Panc1 (cell line): ENCODE data around the gene FCN1. TPM values are rescaled to one million over a fixed set of nuclear protein-coding genes. Genes with fewer than 3 reads are reported as not detected.

ENCODE experiments used
- ATAC-seq: fragments of 200-7000 bp; cut with Tn5 transposase; 2 replicates; pipeline ENCODE4 v1.9.1; 2020; ENCODE audit warnings: mild to moderate bottlenecking, moderate library complexity
- BruUV-seq: library from RNA; stranded (reverse); fragments of 400-500 nt; replicated peaks from 2 replicates; lab custom pipeline; 2021; lab: Mats Ljungman, UMichigan
- CTCF ChIA-PET: fragments of 300-600 bp; sonication (Branson Sonifier 250); formaldehyde crosslinking; loops from one replicate; lab custom pipeline; 2022; ENCODE audit warnings: antibody characterized with exemption; lab: Charles Lee
- POLR2A ChIA-PET: fragments of 300-600 bp; sonication (Branson Sonifier 250); formaldehyde crosslinking; loops from one replicate; lab custom pipeline; 2022; ENCODE audit warnings: antibody characterized with exemption; lab: Charles Lee
- DNase-seq: peaks from one replicate; pipeline ENCODE4 v3.0.0-alpha.2; 2010; ENCODE audit warnings: low read depth, low spot score
- H3K27ac ChIP-seq: 2 replicates; pipeline ENCODE4 v1.5.1; 2011; ENCODE audit warnings: mild to moderate bottlenecking, low read length, inconsistent platforms
- H3K27me3 ChIP-seq: fragments of 200-500 bp; sonication (Bioruptor generic); 2 replicates; pipeline ENCODE4 v1.6.0; 2014; ENCODE audit warnings: low read length, inconsistent platforms; ENCODE audit not compliant: control insufficient read depth, insufficient read depth
- H3K36me3 ChIP-seq: fragments of 200-500 bp; sonication (Bioruptor generic); 2 replicates; pipeline ENCODE4 v1.5.1; 2014; ENCODE audit warnings: inconsistent platforms, mild to moderate bottlenecking, low read length, moderate library complexity; ENCODE audit not compliant: control insufficient read depth, insufficient read depth
- H3K4me1 ChIP-seq: 2 replicates; pipeline ENCODE4 v1.5.1; 2011; ENCODE audit warnings: inconsistent platforms, mild to moderate bottlenecking, low read length, moderate library complexity; ENCODE audit not compliant: control insufficient read depth, insufficient read depth
- H3K4me3 ChIP-seq, 2 experiments: 2 replicates each; pipeline ENCODE4 v1.5.1; 2011 to 2012; ENCODE audit warnings: low read depth in 2 of 2, low read length in 2 of 2, mild to moderate bottlenecking in 2 of 2, inconsistent platforms in 1 of 2, moderate library complexity in 1 of 2
- H3K9me3 ChIP-seq: fragments of 200-500 bp; sonication (Bioruptor generic); 2 replicates; pipeline ENCODE4 v1.5.1; 2014; ENCODE audit warnings: low read depth, mild to moderate bottlenecking, inconsistent platforms, low read length, moderate library complexity; ENCODE audit not compliant: control insufficient read depth, insufficient read depth
- POLR2AphosphoS5 ChIP-seq: IDR thresholded peaks from 2 replicates; pipeline ENCODE4 v1.6.1; 2012; ENCODE audit warnings: mild to moderate bottlenecking, low read depth, low read length, moderate library complexity
- SIN3A ChIP-seq: IDR thresholded peaks from 2 replicates; pipeline ENCODE4 v1.6.1; 2012; ENCODE audit warnings: low read depth, mild to moderate bottlenecking, low read length, moderate library complexity, borderline replicate concordance; ENCODE audit not compliant: insufficient read depth
- TCF7L2 ChIP-seq: IDR thresholded peaks from 2 replicates; pipeline ENCODE4 v1.6.1; 2011; ENCODE audit warnings: mild to moderate bottlenecking, low read depth, low read length, inconsistent platforms
- in situ Hi-C: cut with HindIII; loops from 2 replicates; pipeline ENCODE4 v1.10.0; 2016; ENCODE audit warnings: low sequenced_read_pairs, low pct_unique_long_range_greater_than_20kb
- intact Hi-C: fragments of 100-400 bp; cut with micrococcal nuclease; formaldehyde crosslinking; loops from one replicate; pipeline ENCODE4 v1.10.0; 2022; ENCODE audit not compliant: unreplicated experiment
- total RNA-seq: library from RNA; stranded (reverse); gene quantifications from one replicate; pipeline ENCODE4 v1.2.1, GENCODE V29; 2021; ENCODE audit not compliant: unreplicated experiment
- TF ChIP-seq, protein P1 (sequence below), 2 experiments: IDR thresholded peaks; 2 replicates each; pipeline ENCODE4 v1.6.1; 2011 to 2012; ENCODE audit warnings: low read depth in 2 of 2, control low read depth in 1 of 2, low read length in 1 of 2, mild to moderate bottlenecking in 1 of 2, moderate library complexity in 1 of 2; ENCODE audit not compliant: insufficient read depth in 1 of 2
- TF ChIP-seq, protein P2 (sequence below): fragments of 450-650 bp; IDR thresholded peaks from 2 replicates; pipeline ENCODE4 v1.5.1; 2017; ENCODE audit warnings: mild to moderate bottlenecking

Gene FCN1
- total RNA-seq, 1 experiment from 2014 or later = not detected

DNA sequence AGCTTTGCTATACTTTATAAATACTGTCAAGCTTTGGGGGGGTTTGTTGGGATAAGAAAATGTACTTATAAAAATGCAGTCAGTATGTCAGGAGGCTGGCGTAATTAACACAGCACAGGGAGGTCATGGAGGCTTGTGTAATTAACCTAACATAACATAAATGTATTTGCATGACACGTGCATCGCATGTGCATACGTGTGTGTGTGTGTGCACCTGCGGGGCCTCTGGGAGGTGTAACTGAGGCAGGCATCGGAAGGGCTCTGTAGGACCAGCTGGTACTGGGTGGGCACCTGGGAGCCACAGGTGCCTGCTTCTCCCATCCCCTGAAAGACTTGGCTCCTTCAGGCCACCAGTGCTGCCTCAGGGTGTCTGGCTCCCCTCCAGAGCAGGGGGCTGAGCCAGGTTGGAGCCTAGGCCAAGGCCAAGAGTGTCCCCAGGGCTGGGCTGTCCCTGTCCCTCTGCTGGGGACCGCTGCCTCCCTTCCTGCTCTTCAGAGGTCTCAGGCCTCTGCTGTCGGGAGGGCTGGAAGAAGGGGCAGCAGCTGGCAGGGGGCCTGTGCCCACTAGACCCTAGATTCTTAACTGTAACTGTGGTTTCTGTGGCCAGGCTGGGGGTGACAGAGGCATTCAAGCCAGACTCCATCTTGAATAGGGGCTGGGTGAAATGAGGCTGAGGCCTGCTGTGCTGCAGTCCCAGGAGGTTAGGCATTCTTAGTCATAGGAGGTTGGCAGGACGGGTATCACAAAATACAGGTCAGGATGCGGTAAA is 28.1 kb downstream of the FCN1 start:
- intact Hi-C loops = no loop called here
- no peaks in the 10 kb centered on the region; the same call in 1 of the 2 replicates for H3K27me3 ChIP-seq
- no peaks in the 10 kb centered on the region for H3K9me3 ChIP-seq
- H3K36me3 ChIP-seq = no peaks in the 10 kb centered on the region
- TF ChIP-seq SIN3A (no peak), TCF7L2 (no peak), POLR2AphosphoS5 (no peak)
- TF ChIP-seq, protein P1, sequence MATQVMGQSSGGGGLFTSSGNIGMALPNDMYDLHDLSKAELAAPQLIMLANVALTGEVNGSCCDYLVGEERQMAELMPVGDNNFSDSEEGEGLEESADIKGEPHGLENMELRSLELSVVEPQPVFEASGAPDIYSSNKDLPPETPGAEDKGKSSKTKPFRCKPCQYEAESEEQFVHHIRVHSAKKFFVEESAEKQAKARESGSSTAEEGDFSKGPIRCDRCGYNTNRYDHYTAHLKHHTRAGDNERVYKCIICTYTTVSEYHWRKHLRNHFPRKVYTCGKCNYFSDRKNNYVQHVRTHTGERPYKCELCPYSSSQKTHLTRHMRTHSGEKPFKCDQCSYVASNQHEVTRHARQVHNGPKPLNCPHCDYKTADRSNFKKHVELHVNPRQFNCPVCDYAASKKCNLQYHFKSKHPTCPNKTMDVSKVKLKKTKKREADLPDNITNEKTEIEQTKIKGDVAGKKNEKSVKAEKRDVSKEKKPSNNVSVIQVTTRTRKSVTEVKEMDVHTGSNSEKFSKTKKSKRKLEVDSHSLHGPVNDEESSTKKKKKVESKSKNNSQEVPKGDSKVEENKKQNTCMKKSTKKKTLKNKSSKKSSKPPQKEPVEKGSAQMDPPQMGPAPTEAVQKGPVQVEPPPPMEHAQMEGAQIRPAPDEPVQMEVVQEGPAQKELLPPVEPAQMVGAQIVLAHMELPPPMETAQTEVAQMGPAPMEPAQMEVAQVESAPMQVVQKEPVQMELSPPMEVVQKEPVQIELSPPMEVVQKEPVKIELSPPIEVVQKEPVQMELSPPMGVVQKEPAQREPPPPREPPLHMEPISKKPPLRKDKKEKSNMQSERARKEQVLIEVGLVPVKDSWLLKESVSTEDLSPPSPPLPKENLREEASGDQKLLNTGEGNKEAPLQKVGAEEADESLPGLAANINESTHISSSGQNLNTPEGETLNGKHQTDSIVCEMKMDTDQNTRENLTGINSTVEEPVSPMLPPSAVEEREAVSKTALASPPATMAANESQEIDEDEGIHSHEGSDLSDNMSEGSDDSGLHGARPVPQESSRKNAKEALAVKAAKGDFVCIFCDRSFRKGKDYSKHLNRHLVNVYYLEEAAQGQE (IDR thresholded peaks at IDR 0.05; ENCODE audit: insufficient read depth in 1 of 2, low read depth in 2 of 2, low read length in 1 of 2) = no peak
- TF ChIP-seq, protein P2, sequence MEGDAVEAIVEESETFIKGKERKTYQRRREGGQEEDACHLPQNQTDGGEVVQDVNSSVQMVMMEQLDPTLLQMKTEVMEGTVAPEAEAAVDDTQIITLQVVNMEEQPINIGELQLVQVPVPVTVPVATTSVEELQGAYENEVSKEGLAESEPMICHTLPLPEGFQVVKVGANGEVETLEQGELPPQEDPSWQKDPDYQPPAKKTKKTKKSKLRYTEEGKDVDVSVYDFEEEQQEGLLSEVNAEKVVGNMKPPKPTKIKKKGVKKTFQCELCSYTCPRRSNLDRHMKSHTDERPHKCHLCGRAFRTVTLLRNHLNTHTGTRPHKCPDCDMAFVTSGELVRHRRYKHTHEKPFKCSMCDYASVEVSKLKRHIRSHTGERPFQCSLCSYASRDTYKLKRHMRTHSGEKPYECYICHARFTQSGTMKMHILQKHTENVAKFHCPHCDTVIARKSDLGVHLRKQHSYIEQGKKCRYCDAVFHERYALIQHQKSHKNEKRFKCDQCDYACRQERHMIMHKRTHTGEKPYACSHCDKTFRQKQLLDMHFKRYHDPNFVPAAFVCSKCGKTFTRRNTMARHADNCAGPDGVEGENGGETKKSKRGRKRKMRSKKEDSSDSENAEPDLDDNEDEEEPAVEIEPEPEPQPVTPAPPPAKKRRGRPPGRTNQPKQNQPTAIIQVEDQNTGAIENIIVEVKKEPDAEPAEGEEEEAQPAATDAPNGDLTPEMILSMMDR = no peak
- CTCF ChIA-PET = no interaction called here
- H3K4me1 ChIP-seq = no peaks in the 10 kb centered on the region
- no peak overlapping the region for H3K27ac ChIP-seq
- BruUV-seq = no TSS peak
- in situ Hi-C loops = no loop called here
- ATAC-seq (no peak), DNase-seq (no peak)
- POLR2A ChIA-PET = no interaction called here
- H3K4me3 ChIP-seq = no peak overlapping the region

DNA sequence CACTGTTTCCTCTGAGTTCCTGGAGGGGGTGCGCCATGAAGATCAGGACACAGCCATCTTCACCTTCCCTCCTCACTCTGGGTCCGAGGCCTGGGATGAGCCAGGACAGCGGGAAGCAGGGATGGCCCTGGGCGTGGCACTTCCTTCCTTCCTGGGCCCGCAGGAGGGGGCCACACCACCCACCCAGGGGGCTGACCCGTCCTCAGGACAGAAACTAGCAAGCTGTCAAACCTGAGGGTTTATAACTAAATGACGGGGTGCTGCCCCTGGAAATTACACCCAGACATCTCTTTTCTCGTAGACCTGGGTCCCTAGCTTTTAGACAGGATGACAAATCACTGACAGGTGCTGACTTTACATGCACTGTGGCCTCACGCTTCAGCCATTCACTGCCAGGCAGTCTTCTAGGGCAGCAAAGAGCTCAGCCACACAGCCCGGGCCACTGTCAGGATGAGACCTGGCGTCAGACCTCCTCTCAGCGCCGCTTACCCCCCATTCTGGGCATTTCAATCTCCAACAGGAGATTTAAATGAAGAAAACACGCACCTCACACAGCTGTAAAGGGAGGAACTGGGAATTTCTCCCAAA is 29.0 kb downstream of the FCN1 start:
- BruUV-seq = no TSS peak
- ATAC-seq (no peak), DNase-seq (no peak)
- POLR2A ChIA-PET = no interaction called here
- H3K27me3 ChIP-seq = no peaks in the 10 kb centered on the region; the same call in 1 of the 2 replicates
- in situ Hi-C loops = no loop called here
- H3K9me3 ChIP-seq = no peaks in the 10 kb centered on the region
- H3K4me3 ChIP-seq = no peak overlapping the region
- TF ChIP-seq TCF7L2 = no peak
- TF ChIP-seq SIN3A = no peak
- TF ChIP-seq, protein P1 (IDR thresholded peaks at IDR 0.05; ENCODE audit: insufficient read depth in 1 of 2, low read depth in 2 of 2, low read length in 1 of 2) = no peak
- TF ChIP-seq, protein P2 = no peak
- TF ChIP-seq POLR2AphosphoS5 = no peak
- H3K4me1 ChIP-seq = no peaks in the 10 kb centered on the region
- H3K36me3 ChIP-seq = no peaks in the 10 kb centered on the region
- H3K27ac ChIP-seq = no peak overlapping the region
- CTCF ChIA-PET = no interaction called here
- intact Hi-C loops = no loop called here
